HEK293T (cell line): ENCODE data around the gene THYN1.

Experiments
- FOXA1 ChIP-seq: fragments of 450-650 bp; IDR thresholded peaks from 2 replicates; pipeline ENCODE4 v1.6.1; 2016; ENCODE audit warnings: mild to moderate bottlenecking
- FOXK2 ChIP-seq: fragments of 450-650 bp; IDR thresholded peaks from 2 replicates; pipeline ENCODE4 v1.6.1; 2016; ENCODE audit warnings: mild to moderate bottlenecking
- FOXM1 ChIP-seq: fragments of 450-650 bp; IDR thresholded peaks from 2 replicates; pipeline ENCODE4 v1.6.1; 2017; ENCODE audit warnings: mild to moderate bottlenecking, borderline replicate concordance
- LEF1 ChIP-seq: fragments of 450-650 bp; IDR thresholded peaks from 2 replicates; pipeline ENCODE4 v1.6.1; 2017; ENCODE audit warnings: mild to moderate bottlenecking, borderline replicate concordance
- TARDBP ChIP-seq: fragments of 450-650 bp; IDR thresholded peaks from 2 replicates; pipeline ENCODE4 v1.6.1; 2016

DNA sequence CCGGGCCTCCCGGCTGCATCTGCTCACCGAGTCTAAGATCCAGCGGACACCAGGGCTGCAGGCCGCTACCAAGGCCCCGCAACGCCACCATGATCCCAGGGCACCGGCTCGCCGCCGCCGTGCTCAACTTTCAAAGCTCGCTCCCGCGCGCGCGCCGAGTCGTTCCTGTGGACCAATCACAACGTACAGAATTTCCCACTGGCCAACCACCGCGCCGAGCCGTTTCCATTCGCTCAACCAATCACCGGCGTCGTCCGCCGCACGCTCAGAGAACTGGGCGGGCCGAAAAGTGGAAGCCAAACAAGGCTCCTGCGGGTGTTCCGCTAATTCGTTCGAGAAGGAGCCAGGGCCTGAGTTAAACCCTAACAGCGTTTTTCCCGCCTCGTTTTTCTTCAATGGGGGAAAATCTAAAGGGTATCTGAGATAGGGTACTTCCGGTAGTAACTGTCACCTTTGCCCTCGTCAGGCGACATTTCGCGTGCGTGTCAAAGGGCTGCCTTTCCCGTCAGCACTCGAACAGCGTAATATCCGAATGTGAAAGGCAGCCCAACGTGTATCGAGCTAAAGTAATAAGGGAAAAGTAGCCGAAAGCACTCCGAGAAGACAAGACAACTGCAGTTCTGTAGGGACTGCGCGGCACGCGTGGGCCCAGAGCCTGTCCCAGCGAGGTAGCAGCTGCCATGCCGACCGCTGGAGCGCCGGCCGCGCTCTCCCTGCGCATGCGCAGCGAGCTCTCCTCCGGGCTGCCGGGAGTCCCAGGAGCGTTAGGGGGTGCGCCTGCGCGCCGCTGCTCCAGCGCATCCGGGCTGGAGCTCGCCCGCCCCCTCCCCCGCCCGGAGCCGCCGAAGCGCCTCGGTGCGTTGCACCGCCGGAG, 29.1 kb downstream of the THYN1 start, which contains the start of the genes NCAPD3 and VPS26B:
- no peak for TF ChIP-seq FOXA1
- TF ChIP-seq FOXK2 = no peak
- TF ChIP-seq TARDBP = no peak
- TF ChIP-seq LEF1 = no peak
- TF ChIP-seq FOXM1 = no peak
